GM21515 (cell line): ENCODE data around the gene SV2C.

Source experiments
- ATAC-seq: cut with Tn5 transposase; IDR thresholded peaks from one replicate; pipeline ENCODE4 v1.9.1; 2021; ENCODE audit not compliant: unreplicated experiment

The SV2C gene

DNA sequence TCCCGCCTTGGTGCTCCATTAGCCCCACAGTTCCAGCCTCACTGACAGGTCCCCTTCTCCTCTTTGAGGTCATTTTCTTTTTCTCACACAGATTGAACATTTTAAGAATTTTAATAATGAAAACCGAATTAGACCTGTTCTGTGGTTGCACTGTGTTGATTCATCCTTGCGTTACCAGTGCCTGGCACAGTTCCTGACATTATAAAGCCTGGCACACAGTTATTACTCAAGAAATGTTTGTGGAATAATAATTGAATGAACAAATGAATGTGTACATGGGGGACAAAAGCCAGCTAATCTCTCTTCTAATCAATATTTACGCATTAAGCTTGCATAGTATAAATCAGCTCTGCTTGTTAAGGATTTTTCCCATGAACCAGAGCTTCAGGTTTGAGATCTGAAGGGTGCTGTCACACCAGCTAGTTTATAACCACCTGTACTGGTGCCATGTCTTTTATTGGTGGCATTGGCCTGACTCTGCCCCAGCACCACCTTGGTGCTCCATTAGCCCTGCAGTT is 80.0 kb downstream of the SV2C start:
- no peak for ATAC-seq

DNA sequence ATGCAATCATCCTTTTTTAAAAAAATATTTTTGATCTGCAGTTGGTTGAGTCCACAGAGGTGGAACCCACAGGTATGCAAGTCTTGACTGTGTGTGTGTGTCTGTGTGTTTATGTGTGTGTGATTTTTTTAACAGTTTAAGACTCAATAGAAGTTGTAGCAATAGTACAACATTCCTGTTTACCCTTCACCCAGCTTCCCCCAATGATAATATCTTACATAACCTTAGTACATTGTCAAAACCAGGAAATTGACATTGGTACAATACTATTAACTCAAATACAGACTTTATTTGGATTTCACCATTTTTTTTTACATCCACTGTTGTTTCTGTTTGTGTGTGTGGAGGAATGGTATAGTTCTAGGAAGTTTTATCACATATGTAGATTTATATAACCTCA is 81.8 kb downstream of the SV2C start:
- no peak for ATAC-seq

DNA sequence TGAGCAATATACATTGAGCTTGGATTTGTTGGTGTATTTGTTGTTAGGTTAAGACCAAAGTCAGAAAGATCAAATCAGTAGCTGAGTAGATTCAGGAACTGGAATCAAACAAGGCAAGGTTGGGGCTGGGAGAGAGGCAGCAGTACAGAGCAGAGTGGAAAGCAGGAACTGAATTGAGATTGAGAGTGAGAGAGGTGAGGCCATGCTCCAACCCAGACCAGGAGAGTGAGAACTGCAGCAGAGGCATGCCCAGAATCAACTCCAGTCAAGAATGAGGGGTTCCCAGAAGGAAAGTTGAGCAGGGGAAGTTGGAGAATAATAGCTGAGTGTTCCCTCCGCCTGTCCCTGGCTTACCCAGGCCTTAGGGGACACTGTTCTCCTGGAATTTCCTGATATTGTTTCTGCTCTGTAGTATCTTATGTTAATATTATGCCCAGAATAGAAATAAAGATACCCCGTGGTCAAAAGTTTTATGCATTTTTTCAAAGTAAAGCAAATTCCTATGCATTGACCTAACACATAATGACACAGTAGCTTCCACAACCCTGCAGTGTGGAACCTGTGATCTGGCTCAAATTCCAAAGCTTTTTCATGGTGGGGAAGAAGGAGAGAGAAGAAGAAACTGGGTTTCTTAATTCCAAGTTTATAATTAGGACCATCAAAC is 82.7 kb downstream of the SV2C start:
- ATAC-seq, result no peak

DNA sequence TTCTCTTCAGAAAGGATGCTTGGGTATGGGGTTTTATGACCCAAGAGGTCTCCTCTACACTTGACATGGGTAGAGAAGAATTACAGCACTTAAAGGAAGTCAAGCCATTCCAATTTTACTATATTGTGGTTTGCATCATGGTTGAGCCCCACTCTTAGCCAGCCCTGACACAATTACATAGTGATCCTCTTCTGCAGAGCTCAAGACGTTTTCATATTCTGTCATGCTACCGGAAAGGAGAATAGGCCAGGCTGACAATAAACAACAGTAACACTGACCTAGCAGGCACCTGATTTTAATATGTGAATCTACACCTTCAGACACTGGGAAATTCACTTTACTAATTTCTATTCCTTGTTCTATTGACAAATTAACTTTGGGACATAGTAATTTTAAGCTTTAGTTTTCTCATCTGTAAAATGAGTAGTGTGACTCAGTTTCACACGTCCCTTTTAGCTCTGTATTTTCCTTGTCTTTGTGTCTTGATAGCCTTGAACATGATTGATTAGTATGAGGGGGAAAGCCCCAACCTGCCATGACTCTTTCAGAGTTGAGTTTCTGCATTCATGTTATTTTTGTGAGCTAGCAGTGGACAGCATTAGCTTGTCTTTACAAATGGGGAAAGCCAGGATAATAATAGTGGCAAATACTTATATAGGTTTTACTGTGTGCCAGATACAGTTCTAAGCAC is 83.8 kb downstream of the SV2C start:
- no peak for ATAC-seq

DNA sequence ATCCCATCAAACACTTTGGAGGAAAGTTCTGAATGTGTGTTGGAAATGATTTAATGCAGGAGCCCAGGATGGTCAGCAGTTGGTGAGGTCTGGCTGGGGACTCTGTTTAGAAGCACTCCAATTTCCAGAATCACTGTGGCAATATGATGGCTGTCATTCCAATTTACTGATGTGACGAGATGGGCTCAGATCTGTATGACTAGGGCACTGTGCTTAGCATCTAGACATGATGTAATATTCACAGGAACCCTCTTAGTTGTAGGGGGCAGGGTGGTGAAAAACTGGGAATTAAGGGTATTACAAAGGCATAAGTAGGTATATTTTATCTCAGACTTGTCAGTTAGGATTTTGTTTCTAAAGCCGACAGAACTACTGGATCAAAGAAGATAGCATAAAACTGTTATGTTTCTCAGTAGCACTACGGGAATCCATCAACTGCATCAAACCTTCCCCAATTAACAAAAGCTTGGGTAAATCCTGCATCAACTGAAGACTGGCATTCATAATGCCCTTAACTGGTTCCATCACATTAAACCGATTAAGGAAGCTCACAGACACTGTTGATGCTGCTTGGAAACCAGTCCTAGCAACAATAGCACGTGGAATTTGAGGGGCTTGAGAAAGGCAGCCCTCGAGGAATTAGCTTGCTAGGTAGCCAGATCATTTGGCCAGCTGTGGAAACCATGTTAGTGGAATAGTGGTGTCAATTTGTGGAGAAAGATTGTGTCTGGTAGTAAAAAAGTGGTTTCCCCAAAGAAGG is 86.1 kb downstream of the SV2C start:
- ATAC-seq, result no peak

DNA sequence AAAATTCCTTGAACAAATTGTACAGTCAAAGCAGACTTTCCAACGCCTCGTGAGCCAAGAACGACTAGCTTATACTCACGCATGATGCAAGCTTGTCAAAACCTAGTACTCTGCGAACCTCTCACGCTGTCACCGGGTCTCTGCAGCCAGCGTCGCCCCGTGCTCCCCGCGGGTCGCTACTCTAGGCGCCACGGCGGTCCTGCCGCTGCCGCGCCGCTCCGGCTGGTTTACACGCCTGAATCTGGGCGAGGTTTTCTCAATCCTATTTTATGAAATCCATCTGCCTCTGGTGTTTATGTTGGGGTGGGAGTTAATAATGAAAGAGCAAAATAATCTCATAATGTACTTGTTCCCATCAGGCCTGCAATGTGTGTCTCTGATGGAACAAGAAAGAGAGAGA is 90.9 kb downstream of the SV2C start:
- ATAC-seq, result no peak

DNA sequence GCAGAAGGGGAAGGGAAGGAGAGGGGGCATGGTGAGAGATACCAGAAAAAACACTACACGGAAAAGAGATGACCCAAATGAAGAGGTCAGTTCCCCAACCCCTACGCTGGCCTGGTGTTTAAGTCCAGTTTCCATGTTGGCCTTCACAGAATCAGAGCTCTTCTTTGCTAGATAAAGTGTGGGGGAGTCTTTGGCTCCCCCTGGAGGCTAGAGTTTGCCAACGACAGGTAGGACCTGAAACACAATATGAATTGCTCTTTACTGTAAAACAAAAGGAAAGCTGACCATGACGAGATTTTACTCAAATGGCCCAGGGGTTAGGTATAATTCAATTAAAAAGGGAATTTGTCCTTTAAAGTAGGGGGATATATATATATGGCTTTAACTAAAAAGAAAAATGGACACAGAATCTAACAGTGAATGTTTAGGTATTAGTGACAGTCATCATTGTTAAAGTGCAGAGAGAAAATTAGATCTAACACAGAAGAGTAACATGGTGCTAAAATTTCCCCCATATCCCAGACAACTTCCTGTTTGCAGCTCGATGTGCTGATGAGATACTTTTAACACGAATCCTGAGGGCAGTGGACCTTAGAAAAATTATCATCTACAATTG is 92.0 kb downstream of the SV2C start:
- ATAC-seq, result no peak

DNA sequence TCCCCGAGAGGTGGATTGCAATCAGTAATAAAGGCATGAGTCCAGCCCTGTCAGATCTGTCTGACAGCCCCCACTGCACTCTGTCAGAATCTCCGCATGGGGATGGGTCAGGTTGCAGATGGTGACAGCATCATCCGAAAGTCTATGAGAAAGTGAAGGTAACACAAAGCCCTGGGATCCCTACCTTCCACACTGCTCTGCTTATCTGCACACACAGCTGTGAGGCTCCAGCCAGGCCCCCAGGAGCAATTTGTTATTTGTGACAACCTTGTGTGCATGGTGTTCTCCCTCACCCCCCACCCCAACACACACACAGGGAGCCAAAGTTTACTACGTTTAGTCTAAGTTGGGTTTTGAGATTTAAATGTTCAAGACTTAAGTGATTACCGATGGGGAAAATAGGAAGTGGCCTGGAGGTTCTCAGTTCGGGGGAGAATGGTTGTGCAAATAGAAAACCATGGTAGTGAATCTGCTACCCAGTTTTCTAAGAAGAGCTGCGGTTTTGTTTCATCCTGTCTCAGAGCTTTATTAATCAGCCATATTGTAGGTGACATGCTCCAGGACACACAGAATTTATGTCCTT is 92.7 kb downstream of the SV2C start:
- ATAC-seq, result peak; percentile 85

DNA sequence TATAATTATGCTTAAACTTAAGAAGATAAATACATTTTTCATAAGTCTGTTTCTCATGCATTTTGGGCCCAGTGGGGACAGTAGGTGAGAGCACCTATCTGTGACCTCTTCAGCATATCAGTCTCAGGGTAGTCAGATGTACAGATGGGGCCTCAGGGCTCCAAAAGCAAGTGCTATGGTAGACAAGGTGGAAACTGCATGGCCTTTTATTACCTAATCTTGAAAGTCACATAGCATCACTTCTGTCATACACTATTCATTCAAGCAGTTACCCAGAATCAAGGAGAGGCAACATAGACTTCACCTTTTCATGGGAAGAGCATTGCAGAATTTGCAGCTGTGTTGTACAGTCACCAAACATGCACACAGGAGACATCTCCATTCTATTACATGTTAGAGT is 94.8 kb downstream of the SV2C start:
- ATAC-seq, result no peak

DNA sequence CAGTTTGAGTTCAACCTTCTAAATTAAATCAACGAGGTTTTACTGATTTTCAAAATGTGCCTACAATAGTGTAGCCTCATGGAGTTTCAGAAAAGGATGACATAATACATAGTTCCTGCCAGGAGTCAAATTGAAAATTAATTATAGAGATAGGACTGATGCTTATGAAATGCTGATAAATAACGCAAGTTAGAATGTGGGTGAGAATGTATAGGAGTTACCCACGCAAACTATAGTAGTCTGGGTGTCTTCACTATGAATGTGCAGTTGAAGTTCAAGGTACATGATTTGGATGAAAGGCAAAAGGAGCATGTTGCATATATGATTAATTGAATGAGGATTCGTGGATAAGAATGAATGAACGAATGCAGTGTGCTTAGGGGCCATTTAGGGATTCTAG is 95.7 kb downstream of the SV2C start:
- ATAC-seq, result no peak

DNA sequence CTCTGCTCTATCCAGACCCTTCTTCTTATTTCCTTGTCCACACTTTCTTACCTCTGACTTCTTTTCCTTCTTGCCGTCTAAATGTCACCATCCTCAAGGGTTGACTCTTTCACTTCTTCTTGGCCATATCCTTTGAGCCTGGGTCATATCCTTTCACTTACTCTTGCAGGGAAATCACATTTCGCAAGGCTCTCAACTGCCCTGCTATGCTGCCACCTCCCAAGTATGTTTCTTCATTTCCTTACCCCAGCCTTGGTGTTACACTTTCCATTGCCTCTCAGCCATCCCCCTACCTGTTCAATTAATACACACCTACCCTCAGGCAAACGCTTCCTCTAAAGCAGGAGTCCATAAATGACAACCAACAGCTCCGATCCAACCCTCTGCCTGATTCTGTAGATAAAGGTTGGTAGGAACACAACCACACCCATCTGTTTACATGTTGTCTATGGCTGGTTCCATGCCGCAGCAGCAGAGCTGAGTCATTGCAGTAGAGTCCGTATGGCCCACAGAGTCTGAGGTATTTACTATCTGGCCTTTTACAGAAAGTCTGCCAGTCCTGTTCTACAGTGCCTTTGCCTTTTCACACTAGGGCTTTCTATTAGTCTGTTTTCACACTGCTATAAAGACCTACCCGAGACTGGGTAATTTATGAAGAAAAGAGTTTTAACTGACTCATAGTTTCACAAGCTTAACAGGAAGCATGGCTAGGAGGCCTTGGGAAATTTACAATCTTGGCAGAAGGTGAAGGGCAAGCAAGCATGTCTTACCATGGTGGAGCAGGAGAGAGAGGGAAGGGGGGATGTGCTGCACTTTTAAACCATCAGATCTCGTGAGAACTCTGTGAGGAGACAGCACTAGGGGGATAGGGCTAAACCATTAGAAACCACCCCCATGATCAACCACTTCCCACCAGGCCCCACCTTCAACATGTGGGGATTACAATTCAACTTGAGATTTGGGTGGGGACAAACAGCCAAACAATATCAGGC is 97.9 kb downstream of the SV2C start:
- peak; percentile 73 for ATAC-seq

DNA sequence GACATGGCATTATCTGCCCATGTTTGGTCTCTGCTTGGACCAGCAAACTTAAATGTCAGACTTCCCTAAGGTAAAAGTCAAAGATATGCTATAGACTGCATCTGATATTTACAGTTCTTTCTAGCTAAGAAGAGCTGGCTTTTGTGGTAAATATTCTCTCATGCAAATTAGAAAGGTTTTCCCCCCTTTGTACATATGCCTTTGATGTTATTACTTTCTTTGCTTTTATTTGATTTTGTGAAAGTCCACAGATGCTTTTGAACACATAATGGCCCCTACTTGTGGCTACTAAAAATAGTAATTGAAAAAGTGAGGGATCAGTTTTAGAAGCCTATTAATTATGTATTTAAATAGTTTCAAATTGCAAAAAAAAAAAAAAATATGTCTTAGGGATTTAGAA is 104.2 kb downstream of the SV2C start:
- ATAC-seq, result no peak

DNA sequence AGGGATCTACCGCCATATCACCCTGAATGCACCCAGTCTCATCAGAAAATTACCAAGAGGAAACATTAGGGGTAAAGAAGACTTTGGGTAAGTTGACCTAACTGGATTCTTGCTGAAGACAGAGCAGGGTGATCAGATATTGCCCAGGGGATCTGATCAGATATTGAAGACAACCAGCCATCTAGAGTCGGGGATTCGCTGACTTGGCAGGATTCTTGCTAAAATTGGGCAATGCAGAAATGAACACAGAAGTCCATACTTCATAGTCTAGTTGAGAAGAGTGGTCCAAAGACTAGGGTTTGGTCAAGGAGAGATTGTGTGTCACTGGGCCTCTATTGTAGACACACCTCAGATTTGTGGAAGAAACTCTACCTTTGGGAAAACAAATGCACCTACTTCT is 107.2 kb downstream of the SV2C start:
- ATAC-seq, result no peak

DNA sequence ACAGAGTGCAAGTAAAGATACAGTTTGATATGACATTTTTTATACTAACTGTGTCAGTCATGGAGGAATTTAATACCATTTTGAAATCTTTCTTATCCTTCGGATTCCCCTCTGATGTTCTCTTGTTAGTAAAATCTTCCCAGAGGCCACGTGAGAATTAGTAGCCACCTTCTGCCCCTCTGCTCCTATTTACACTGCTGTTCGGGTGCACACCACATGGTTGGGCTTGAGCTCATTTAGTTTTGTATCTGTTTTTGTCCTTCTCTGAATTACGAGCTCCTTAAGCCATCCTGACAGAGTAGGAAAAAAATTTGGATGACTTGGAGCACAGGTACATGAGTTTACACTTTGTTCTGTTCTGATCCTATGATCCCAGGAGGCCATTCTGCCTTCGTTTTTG is 109.7 kb downstream of the SV2C start:
- no peak for ATAC-seq

DNA sequence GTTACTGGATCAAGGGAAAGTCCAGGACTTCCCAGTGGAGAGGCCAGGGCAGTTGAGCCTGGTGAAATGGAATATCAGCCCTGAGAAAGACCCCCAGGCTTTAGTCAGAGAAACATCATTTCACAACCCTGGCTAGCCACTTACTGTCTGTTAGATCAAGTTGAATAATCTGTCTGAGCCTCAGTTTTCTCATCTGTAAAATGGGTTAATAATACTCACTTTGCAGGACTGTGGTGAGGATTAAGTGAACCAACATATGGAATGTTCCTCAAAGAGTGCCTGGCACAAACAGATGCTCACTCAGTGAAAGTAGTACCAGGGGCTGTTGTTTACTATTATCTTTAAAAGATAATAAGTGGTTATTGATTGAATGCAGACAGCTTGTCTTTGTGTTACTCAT is 110.5 kb downstream of the SV2C start:
- ATAC-seq, result no peak

DNA sequence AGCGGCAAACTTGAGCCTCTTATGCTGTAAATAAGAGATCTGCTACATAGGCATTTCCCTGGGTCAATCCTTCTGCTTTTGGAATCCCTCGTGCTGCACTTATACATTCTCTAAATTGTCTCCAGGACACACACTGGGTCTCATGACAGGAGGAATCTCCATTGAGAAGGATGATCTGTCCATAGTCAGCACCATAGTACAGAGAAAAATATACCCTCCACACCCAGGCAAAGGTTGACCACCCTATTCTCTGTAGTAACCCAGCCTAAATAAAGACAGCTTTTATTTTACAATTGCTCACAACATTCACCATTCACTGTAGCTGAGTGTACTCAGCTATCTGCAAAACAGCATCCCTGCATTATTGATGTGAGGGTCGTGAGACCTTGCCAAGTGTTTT is 111.2 kb downstream of the SV2C start:
- ATAC-seq, result no peak

DNA sequence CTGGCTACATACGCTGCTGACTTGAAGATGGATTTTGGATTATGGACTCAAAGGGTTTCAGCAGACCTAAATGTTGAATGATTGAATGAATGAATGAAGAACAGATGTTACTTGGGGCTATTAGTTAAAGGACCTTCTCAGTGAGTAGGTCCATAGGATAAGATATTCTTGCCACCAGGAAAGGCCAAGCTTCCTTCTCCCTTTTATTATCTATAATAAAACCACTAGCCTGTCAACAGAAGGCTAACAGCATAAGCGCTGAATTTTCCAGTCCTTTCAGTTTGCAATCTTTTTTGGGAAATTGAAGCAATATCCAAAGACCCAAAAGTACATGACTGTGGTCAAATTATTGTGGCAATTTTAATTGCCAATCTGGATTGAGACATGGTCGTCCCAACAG is 113.3 kb downstream of the SV2C start:
- ATAC-seq, result no peak

DNA sequence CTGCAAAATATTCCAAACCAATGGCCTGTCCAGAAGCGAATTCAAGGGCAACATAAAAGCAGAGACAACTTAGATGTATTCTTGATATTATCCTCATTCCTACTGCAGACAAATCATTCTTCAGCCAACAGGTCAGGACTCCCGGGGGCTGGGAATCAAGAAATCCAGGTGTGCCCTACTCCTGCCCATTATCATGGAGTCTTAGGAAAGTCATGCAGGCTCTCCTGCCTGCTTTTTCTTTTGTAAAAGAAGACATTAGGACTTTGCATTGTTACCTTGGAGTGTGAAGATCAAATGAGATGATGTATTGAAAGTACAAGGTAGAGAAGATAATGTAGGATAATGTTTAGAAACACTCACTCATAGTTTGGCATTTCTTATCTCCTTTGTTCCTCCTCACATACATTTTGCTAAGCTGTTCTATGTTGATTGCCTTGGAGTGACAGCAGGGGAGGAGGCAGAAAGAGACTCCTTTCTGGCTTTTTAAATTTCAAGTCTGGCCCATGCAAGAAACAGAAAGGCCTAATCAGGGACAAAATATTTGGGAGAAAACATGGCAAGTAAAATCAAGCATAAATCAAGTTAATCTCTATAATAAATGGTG is 113.8 kb downstream of the SV2C start:
- ATAC-seq, result no peak

DNA sequence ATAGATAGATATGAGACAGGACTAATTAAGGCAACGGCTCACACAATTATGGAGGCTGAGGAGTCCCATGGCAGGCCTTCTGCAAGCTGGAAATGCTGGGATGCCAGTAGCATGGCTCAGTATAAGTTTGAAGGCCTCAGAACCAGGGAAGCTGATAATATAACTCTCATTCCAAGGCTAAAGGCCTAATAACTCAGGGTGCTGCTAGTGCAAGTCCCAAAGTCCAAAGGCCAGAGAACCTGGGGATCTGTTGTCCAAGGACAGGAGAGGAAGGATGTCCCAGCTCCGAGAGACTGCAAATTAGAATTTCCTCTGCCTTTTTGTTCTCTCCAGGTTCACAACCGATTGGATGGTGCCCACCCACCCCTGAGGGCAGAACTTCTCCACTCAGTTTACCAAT is 114.5 kb downstream of the SV2C start:
- no peak for ATAC-seq
